ENCODE data around the gene ARL15.
"Not testable (repeated sequence)": the region's sequence is repeated elsewhere in the genome, so short reads cannot be mapped to it uniquely, and the experiment has no call there.

The ARL15 gene

DNA sequence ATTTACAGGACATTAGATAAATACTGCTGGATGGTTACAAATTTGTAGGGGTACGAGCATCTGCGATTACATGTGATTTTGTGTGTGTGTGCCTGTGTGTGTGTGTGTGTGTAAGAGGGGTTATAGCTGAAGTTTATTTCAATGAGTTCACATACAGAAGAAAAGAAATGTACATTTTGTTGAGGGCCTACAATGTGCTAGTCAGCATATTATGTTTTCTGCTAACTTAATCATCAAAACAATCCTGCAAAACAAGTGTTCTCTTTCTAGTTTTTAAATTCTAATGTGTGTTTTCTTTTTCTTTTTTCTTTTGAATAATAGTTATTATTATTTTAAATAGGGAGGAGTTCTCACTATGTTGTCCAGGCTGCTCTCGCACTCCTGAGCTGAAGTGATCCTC lies 305.7 kb downstream of the ARL15 start:
- ATAC-seq (replicated peaks) (no peak), DNase-seq (no peak)
- Mint-ChIP-seq H3K36me3 (ENCODE audit: insufficient read depth) (no peaks in the 10 kb centered on the region), H3K4me1 (ENCODE audit: low read depth in 2 of 2) (peaks cover 0 to 1% of the 10 kb centered on the region in 2 donors), H3K4me3 (no peak overlapping the region), H3K27ac (no peak overlapping the region), H3K27me3 (no peaks in the 10 kb centered on the region), H3K9me3 (no peaks in the 10 kb centered on the region)

- H3K4me3 Mint-ChIP-seq, result no peak overlapping the region
- H3K27ac Mint-ChIP-seq, result no peak overlapping the region
- ATAC-seq (replicated peaks) (no peak), DNase-seq (no peak)
- H3K27me3 Mint-ChIP-seq, result no peaks in the 10 kb centered on the region
- peaks cover 0 to 4% of the 10 kb centered on the region in 2 donors for H3K4me1 Mint-ChIP-seq (ENCODE audit: low read depth in 2 of 2)
- H3K9me3 Mint-ChIP-seq, result no peaks in the 10 kb centered on the region
- no peaks in the 10 kb centered on the region for H3K36me3 Mint-ChIP-seq (ENCODE audit: insufficient read depth)
Observed at GRCh38 chr5:54002779-54003178, 307.6 kb downstream of the ARL15 start.

DNA sequence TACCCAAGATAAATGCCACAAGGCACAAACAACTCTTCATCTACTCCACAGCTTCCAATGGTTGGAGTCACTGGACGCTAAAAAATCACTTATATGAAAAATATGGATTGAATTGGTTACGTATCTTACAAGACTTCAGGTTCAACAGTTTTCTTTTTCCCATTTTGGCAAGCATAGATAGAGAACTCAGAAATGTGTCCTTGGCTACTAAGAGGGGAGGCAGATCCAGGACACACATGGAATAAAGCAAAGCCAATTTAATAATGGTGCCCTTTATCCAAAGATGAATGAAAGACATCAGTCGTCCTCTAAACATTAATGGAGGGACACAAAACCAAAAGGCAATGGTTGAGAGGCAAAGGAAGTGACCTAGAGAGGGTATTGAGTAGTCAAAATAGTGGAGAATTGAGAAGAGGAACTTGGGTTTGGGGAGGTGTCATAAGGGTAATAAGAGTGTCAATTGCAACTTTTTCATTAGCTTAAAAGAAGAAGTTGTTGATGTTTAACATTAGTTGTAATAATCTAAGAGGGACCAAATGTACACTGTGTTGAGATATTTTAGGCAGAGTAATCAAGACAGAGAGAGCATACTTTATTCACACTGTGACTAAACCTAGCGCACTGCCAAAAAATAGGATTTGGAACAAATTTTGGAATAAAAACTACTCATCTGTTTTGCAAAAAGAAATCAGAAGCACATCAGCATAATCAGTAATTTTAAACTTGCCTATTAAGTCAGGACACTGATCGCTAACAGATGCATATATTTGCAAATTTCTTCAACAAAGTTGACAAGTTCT lies 308.2 kb downstream of the ARL15 start:
- no peaks in the 10 kb centered on the region for H3K27me3 Mint-ChIP-seq
- H3K36me3 Mint-ChIP-seq (ENCODE audit: insufficient read depth), result no peaks in the 10 kb centered on the region
- ATAC-seq (replicated peaks), result no peak
- H3K27ac Mint-ChIP-seq, result no peak overlapping the region
- H3K9me3 Mint-ChIP-seq, result no peaks in the 10 kb centered on the region
- no peak overlapping the region for H3K4me3 Mint-ChIP-seq
- peaks cover 0 to 4% of the 10 kb centered on the region in 2 donors for H3K4me1 Mint-ChIP-seq (ENCODE audit: low read depth in 2 of 2)
- no peak for DNase-seq

DNA sequence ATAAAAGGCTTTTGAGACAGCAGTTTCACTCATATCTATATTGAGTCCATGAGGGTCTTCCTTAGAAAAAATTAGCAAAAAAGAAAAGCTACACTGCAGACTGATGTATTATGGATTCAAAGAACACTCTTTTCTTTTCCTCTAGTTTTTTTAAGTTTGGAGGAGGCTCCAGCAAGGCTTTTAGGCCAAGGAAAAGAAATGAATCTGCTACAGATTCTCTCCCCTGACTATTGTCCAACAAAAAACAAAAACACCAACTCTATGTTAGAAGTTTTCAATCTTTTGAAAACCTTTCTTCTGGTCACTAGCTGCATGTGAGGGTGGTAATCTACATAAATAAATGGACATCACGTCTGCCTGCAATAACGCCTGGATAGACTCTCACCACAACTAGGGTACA lies 310.4 kb downstream of the ARL15 start:
- Mint-ChIP-seq H3K36me3 (ENCODE audit: insufficient read depth) (no peaks in the 10 kb centered on the region), H3K4me1 (ENCODE audit: low read depth in 2 of 2) (peaks cover 0 to 4% of the 10 kb centered on the region in 2 donors), H3K27ac (no peak overlapping the region), H3K4me3 (no peak overlapping the region), H3K9me3 (no peaks in the 10 kb centered on the region), H3K27me3 (no peaks in the 10 kb centered on the region)
- ATAC-seq (replicated peaks) (no peak), DNase-seq (no peak)

DNA sequence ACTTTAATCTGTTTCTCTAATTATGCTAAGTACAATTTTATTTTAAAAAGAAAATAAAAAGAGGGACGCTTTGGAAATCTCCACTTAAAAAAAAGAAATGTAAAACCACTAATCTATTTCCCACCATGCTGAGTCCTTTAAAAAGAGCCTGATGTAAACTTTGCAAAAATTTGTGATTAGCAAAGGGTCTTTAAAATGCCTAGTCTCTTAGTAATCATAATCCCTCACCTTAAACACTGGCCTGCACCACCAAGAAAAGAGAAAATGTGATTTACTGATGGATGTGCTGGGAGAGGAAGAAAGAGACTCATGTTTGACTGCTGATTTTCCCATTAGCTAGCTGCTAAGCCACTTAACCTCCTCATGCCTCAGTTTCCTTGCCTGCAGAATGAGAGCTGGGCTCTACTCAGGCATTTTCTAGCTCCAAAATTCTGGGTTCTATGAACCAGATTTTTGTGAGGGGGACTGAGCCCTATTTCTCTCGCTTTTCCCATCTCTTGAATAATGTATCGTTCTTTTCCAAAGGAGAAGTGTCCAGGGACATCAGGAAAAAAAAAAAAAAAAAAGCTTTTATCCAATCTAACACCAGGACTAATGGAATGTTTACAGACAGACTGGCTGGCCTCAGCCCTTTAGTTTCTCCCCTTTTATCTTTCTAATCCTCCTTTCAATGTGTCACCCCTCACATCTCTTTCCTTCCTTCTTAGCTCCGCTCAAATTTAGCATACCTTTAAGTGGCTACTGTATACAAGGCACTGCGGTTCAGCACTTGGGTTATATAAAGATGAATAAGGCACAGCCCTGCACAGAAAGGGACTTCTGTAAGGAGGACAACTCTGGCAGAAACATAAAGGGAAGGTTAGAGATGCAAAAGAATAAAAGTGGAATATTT lies 312.4 kb downstream of the ARL15 start:
- Mint-ChIP-seq H3K27ac (no peak overlapping the region), H3K9me3 (no peaks in the 10 kb centered on the region)

DNA sequence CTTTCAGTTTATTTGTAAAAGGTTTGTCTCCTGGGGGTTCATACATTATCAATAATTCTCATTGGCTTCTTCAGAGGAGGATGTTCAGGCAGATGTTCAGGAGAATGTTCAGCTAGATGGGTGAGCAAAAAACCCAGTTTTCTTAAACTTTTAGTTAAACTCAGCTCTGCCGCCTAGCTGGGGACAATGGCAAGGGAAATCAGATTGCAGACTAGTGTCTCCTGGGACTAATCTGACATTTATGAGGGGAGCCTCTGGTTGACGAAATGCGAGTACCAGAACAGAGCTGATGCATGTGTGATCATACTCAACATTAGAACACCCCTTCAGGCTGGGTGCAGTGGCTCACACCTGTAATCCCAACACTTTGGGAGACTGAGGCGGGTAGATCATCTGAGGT lies 314.4 kb downstream of the ARL15 start:
- Mint-ChIP-seq H3K4me3 (no peak overlapping the region), H3K27me3 (no peaks in the 10 kb centered on the region), H3K27ac (no peak overlapping the region), H3K4me1 (ENCODE audit: low read depth in 2 of 2) (peaks cover 0 to 4% of the 10 kb centered on the region in 2 donors), H3K36me3 (ENCODE audit: insufficient read depth) (no peaks in the 10 kb centered on the region), H3K9me3 (no peaks in the 10 kb centered on the region)
- ATAC-seq (replicated peaks), result no peak
- DNase-seq, result no peak

More for the DNA sequence above, 312.4 kb downstream of the ARL15 start:
- Mint-ChIP-seq H3K36me3 (ENCODE audit: insufficient read depth) (no peaks in the 10 kb centered on the region), H3K4me3 (no peak overlapping the region), H3K27me3 (no peaks in the 10 kb centered on the region), H3K4me1 (ENCODE audit: low read depth in 2 of 2) (peaks cover 0 to 4% of the 10 kb centered on the region in 2 donors)
- DNase-seq, result no peak
- no peak for ATAC-seq (replicated peaks)

GRCh38 chr5:53994148-53994547 lies 316.2 kb downstream of the ARL15 start:
- Mint-ChIP-seq H3K9me3 (no peaks in the 10 kb centered on the region), H3K36me3 (ENCODE audit: insufficient read depth) (no peaks in the 10 kb centered on the region), H3K4me1 (ENCODE audit: low read depth in 2 of 2) (peaks cover 0 to 4% of the 10 kb centered on the region in 2 donors), H3K4me3 (no peak overlapping the region), H3K27me3 (no peaks in the 10 kb centered on the region), H3K27ac (no peak overlapping the region)
- DNase-seq (no peak), ATAC-seq (replicated peaks) (no peak)

DNA sequence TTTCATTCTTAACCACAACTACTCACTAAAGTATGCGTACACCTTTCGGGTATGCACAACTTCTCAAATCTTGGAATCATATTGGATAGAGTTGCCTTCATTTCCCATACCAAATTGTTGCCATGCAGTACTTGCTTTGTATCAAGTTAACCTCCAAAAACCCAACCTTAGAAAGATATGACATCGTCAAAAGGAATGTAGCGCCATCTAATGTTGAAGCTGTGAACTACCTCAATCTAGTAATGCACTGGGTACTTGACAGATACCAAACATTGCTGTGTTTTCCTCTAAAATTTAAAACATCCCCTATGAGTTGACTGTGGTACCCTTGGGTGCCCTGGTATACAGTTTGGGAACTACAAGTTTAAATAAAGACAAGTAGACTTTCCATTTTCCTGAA lies 318.4 kb downstream of the ARL15 start:
- Mint-ChIP-seq H3K4me1 (ENCODE audit: low read depth in 2 of 2) (no peaks in the 10 kb centered on the region), H3K27ac (no peak overlapping the region), H3K27me3 (no peaks in the 10 kb centered on the region), H3K4me3 (no peak overlapping the region), H3K36me3 (ENCODE audit: insufficient read depth) (no peaks in the 10 kb centered on the region), H3K9me3 (no peaks in the 10 kb centered on the region)
- ATAC-seq (replicated peaks) (no peak), DNase-seq (no peak)

DNA sequence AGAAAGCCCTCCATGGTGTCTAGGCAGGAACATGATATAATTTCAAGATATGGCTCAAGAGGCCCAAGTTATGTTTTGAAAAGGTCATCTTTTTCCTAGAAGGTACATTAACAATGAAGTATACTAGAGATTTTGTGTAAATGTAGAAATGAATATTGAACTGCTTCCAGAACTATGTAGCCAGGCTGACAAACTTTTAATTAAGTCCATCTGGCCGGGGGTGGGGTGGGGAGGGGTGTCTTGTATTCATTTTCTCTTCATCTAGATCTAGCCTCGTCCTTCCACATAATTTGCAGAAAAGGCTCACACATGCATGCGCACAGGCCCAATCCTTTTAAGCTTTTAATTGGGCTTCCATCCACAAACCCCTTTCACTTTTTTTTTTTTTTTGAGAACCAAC lies 323.3 kb downstream of the ARL15 start:
- Mint-ChIP-seq H3K9me3 (no peaks in the 10 kb centered on the region), H3K36me3 (ENCODE audit: insufficient read depth) (no peaks in the 10 kb centered on the region), H3K27ac (no peak overlapping the region), H3K4me3 (no peak overlapping the region), H3K4me1 (ENCODE audit: low read depth in 2 of 2) (no peaks in the 10 kb centered on the region), H3K27me3 (no peaks in the 10 kb centered on the region)
- ATAC-seq (replicated peaks) (no peak), DNase-seq (no peak)

DNA sequence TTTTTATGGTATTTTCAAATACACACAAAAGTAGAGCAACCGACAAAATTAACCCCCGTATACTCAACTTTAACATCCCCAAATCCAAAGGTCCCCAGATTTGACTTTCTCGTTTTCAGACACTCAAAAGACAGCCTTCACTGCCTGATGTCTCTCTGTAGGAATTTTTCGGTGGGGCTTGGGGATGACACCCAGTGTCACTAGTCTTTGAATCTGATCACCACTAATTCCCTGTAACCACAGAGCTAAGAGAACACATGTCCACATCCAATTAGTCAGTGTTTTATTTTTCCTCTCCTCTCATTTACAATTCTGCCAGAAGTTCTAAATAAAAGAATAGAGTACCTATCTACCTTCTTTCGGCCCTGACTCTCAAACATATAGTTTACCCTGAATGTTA lies 324.6 kb downstream of the ARL15 start:
- Mint-ChIP-seq H3K9me3 (no peaks in the 10 kb centered on the region), H3K36me3 (ENCODE audit: insufficient read depth) (no peaks in the 10 kb centered on the region), H3K4me1 (ENCODE audit: low read depth in 2 of 2) (no peaks in the 10 kb centered on the region), H3K27me3 (no peaks in the 10 kb centered on the region), H3K4me3 (no peak overlapping the region), H3K27ac (no peak overlapping the region)
- ATAC-seq (replicated peaks), result no peak
- DNase-seq, result no peak

DNA sequence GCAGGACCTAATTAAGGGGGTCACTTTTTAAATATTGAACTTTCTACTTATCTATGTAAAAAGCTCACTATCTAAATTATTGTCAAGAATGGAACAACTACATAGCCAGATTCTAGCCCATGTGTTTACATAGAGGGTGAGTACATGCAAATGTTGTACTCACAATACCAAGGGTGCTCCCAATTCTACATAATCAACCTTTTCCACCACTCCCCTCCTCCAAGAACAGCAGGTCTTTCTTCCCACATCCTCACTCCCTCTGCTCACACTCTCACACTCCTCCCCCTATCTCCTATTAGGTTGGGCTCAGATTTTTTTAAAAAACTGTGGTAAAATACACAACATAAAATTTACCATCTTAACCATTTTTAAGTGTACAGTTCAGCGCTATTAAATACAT lies 325.4 kb downstream of the ARL15 start:
- DNase-seq (no peak), ATAC-seq (replicated peaks) (no peak)
- Mint-ChIP-seq H3K4me3 (no peak overlapping the region), H3K9me3 (no peaks in the 10 kb centered on the region), H3K36me3 (ENCODE audit: insufficient read depth) (no peaks in the 10 kb centered on the region), H3K27ac (no peak overlapping the region), H3K4me1 (ENCODE audit: low read depth in 2 of 2) (no peaks in the 10 kb centered on the region), H3K27me3 (no peaks in the 10 kb centered on the region)

DNA sequence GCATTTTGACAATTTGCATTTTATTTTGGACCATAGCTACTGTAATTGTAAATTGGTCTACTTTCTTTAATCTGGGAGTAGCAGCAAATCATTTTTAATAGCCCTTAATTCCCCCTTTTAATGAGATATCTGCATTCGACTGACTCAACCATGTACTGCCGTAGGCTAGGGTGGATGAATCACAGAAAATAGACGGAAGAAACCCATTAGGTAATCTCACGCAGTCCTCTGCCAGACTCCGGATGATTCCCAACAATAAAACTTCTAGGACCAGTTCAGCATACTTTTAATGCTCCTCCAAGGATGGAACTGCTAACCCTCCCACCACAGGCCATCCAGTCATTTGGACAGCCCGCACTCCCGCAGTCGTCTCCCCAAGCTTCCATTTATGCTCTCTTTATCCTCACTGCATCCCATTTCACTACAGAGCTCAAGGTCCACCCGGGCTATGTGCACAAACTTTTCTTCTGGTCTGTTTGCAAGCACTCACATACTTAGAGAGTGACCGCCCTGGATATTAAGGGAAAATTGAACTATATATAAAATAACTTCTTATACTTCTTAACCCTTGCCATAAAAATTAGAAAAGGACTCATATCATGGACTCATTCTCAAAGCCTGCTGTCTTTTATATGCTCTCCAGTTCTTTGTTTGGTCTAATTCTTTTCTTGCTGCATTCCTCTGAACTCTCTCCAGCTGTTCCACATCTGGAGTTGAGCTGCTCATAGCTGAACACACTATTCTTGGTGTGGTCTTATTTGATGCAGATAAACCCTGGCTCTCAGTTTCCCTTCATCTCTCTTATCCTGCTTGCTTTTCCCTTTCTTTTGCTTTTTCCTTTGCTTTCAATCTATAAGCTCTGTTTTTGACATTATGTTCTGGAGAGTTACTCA lies 326.6 kb downstream of the ARL15 start:
- no peak for ATAC-seq (replicated peaks)
- no peak overlapping the region for H3K4me3 Mint-ChIP-seq
- no peak overlapping the region for H3K27ac Mint-ChIP-seq
- H3K36me3 Mint-ChIP-seq (ENCODE audit: insufficient read depth), result no peaks in the 10 kb centered on the region
- H3K4me1 Mint-ChIP-seq (ENCODE audit: low read depth in 2 of 2), result no peaks in the 10 kb centered on the region
- DNase-seq, result no peak
- H3K27me3 Mint-ChIP-seq, result no peaks in the 10 kb centered on the region
- H3K9me3 Mint-ChIP-seq, result no peaks in the 10 kb centered on the region

DNA sequence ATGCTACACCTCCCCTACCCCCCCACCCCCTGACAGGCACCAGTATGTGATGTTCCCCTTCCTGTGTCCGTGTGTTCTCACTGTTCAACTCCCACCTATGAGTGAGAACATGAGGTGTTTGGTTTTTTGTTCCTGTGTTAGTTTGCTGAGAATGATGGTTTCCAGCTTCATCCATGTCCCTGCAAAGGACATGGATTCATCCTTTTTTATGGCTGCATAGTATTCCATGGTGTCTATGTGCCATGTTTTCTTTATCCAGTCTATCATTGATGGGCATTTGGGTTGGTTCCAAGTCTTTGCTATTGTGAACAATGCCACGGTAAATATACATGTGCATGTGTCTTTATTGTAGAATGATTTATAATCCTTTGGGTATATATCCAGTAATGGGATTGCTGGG lies 328.1 kb downstream of the ARL15 start:
- not testable (repeated sequence) for H3K4me1 Mint-ChIP-seq (ENCODE audit: low read depth in 2 of 2); H3K27me3 Mint-ChIP-seq; H3K4me3 Mint-ChIP-seq; DNase-seq; ATAC-seq (replicated peaks); H3K9me3 Mint-ChIP-seq; H3K36me3 Mint-ChIP-seq (ENCODE audit: insufficient read depth)
- H3K27ac Mint-ChIP-seq, result peak overlapping the region in 1 of 2 donors; percentile 41

Measured in effector memory CD8-positive, alpha-beta T cell (primary cell).